OCI-LY7 (cell line): ENCODE measurements around the gene ISOC2. TPM values are rescaled to one million over a fixed set of nuclear protein-coding genes. Genes with fewer than 3 reads are reported as not detected.

Source experiments
- BruUV-seq: library from RNA; stranded (reverse); fragments of 400-500 nt; replicated peaks from 2 replicates; lab custom pipeline; 2021; lab: Mats Ljungman, UMichigan
- CTCF ChIA-PET: fragments of 300-600 bp; sonication (Branson Sonifier 250); formaldehyde crosslinking; loops from one replicate; lab custom pipeline; 2022; ENCODE audit warnings: antibody characterized with exemption; ENCODE audit not compliant: unreplicated experiment; lab: Charles Lee
- POLR2A ChIA-PET: fragments of 300-600 bp; sonication (Branson Sonifier 250); formaldehyde crosslinking; loops from one replicate; lab custom pipeline; 2022; ENCODE audit warnings: antibody characterized with exemption; lab: Charles Lee
- DNase-seq: peaks from one replicate; pipeline ENCODE4 v3.0.0-alpha.2; 2015; ENCODE audit warnings: low spot score
- H2AFZ ChIP-seq: fragments of 200-600 bp; sonication (generic), shearing (Covaris generic); 2 replicates; pipeline ENCODE4 v1.6.1; 2014; ENCODE audit warnings: mild to moderate bottlenecking, antibody characterized with exemption, low read length, moderate library complexity
- H3K27ac ChIP-seq: fragments of 200-600 bp; sonication (generic); 2 replicates; pipeline ENCODE4 v1.5.1; 2014; ENCODE audit warnings: mixed run types, low read depth, mild to moderate bottlenecking, moderate library complexity, low read length, inconsistent platforms; ENCODE audit not compliant: poor library complexity, severe bottlenecking
- H3K36me3 ChIP-seq: fragments of 200-600 bp; sonication (generic); 2 replicates; pipeline ENCODE4 v1.6.1; 2014; ENCODE audit warnings: mild to moderate bottlenecking, antibody characterized with exemption, low read length, moderate library complexity, mixed read lengths; ENCODE audit not compliant: insufficient read depth
- H3K4me1 ChIP-seq: fragments of 200-600 bp; sonication (generic); 2 replicates; pipeline ENCODE4 v1.5.1; 2014; ENCODE audit warnings: mild to moderate bottlenecking, low read length; ENCODE audit not compliant: insufficient read depth, poor library complexity, severe bottlenecking
- H3K4me2 ChIP-seq: fragments of 200-600 bp; sonication (generic); 2 replicates; pipeline ENCODE4 v1.6.1; 2014; ENCODE audit warnings: mild to moderate bottlenecking, low read length
- H3K4me3 ChIP-seq: fragments of 200-600 bp; sonication (generic); 2 replicates; pipeline ENCODE4 v1.5.1; 2014; ENCODE audit warnings: mild to moderate bottlenecking, low read depth, low read length; ENCODE audit not compliant: poor library complexity, severe bottlenecking
- H3K79me2 ChIP-seq: fragments of 200-600 bp; sonication (generic); 2 replicates; pipeline ENCODE4 v1.6.1; 2016; ENCODE audit warnings: low read depth, mild to moderate bottlenecking, low read length, moderate library complexity, mixed read lengths; ENCODE audit not compliant: insufficient read depth
- H3K9me2 ChIP-seq: fragments of 200-600 bp; sonication (generic); 2 replicates; pipeline ENCODE4 v1.6.1; 2016; ENCODE audit warnings: mild to moderate bottlenecking, low read length, mixed read lengths; ENCODE audit not compliant: insufficient read depth
- H3K9me3 ChIP-seq: fragments of 200-600 bp; sonication (generic); 2 replicates; pipeline ENCODE4 v1.6.1; 2014; ENCODE audit warnings: mild to moderate bottlenecking, mixed run types, low read length, mixed read lengths
- H4K20me1 ChIP-seq: fragments of 200-600 bp; sonication (generic); 2 replicates; pipeline ENCODE4 v1.6.1; 2014; ENCODE audit warnings: mild to moderate bottlenecking, antibody characterized with exemption, low read length, moderate library complexity, mixed read lengths; ENCODE audit not compliant: insufficient read depth
- EZH2phosphoT487 ChIP-seq: fragments of 200-600 bp; sonication (generic); IDR thresholded peaks from 2 replicates; pipeline ENCODE4 v1.6.1; 2018; ENCODE audit warnings: low read depth, borderline replicate concordance, mild to moderate bottlenecking, mixed run types, antibody characterized with exemption, low read length, moderate library complexity, mixed read lengths
- intact Hi-C: fragments of 100-400 bp; cut with micrococcal nuclease; formaldehyde crosslinking; loops from one replicate; pipeline ENCODE4 v1.10.0; 2022; ENCODE audit not compliant: unreplicated experiment
- total RNA-seq, 2 experiments: library from RNA; depleted of rRNA in 1 of 2; stranded (reverse); fragments of >200 nt in 1 of 2; shearing (Covaris generic) in 1 of 2; gene quantifications; 2 replicates each; pipeline ENCODE4 v1.2.3, GENCODE V29; 2014 to 2022
- TF ChIP-seq, protein P1 (sequence below): fragments of 200-600 bp; sonication (generic); conservative IDR thresholded peaks from 2 replicates; pipeline ENCODE4 v1.5.1; 2014; ENCODE audit warnings: mild to moderate bottlenecking, antibody characterized with exemption, low read length, moderate library complexity, mixed read lengths

ISOC2 gene
- total RNA-seq, 2 experiments from 2014 or later: 37.0 to 115 TPM

DNA sequence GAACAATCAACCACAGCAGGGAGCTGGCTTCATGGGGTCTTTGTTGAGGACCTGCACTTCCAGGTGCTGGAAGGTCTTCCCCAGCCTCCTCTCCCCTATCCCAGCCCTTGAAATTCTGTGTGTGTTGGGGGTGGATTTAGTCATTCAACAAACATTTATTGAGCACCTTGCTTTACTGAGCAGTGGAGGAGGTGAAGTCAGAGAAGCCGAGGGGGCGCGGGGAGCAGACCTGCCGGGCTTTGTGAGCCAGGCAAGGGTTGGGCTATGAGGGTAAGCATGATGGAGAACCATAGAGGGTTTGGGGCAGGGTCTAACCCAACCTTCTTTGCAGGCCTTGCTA, 6.6 kb upstream of the ISOC2 start:
- no TSS peak for BruUV-seq
- Histone ChIP-seq H3K4me1 (peaks cover 5% of the 10 kb centered on the region), H2AFZ (peak overlapping the region; percentile 54; the same call in 1 of the 2 replicates), H3K4me3 (no peak overlapping the region), H3K9me2 (no peaks in the 10 kb centered on the region), H3K27ac (no peak overlapping the region), H4K20me1 (no peaks in the 10 kb centered on the region), H3K9me3 (no peaks in the 10 kb centered on the region), H3K79me2 (no peaks in the 10 kb centered on the region), H3K4me2 (no peak overlapping the region), H3K36me3 (no peaks in the 10 kb centered on the region)
- intact Hi-C loops: loop anchor here (1.0 kb wide), 1 partner anchor 36 kb away; no protein-coding TSS in a partner anchor
- ChIA-PET POLR2A (interaction anchor here (0.8 kb wide), 1 partner anchor 36 kb away, joined by 3 read pairs; no protein-coding TSS in a partner anchor), CTCF (interaction anchor here (0.6 to 1.9 kb wide), 2 partner anchors 36 to 186 kb away, joined by 3 to 10 read pairs; no protein-coding TSS in a partner anchor)
- no peak for TF ChIP-seq EZH2phosphoT487
- TF ChIP-seq, protein P1, sequence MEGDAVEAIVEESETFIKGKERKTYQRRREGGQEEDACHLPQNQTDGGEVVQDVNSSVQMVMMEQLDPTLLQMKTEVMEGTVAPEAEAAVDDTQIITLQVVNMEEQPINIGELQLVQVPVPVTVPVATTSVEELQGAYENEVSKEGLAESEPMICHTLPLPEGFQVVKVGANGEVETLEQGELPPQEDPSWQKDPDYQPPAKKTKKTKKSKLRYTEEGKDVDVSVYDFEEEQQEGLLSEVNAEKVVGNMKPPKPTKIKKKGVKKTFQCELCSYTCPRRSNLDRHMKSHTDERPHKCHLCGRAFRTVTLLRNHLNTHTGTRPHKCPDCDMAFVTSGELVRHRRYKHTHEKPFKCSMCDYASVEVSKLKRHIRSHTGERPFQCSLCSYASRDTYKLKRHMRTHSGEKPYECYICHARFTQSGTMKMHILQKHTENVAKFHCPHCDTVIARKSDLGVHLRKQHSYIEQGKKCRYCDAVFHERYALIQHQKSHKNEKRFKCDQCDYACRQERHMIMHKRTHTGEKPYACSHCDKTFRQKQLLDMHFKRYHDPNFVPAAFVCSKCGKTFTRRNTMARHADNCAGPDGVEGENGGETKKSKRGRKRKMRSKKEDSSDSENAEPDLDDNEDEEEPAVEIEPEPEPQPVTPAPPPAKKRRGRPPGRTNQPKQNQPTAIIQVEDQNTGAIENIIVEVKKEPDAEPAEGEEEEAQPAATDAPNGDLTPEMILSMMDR: no peak; the same call in 1 of the 2 replicates
- no peak for DNase-seq

DNA sequence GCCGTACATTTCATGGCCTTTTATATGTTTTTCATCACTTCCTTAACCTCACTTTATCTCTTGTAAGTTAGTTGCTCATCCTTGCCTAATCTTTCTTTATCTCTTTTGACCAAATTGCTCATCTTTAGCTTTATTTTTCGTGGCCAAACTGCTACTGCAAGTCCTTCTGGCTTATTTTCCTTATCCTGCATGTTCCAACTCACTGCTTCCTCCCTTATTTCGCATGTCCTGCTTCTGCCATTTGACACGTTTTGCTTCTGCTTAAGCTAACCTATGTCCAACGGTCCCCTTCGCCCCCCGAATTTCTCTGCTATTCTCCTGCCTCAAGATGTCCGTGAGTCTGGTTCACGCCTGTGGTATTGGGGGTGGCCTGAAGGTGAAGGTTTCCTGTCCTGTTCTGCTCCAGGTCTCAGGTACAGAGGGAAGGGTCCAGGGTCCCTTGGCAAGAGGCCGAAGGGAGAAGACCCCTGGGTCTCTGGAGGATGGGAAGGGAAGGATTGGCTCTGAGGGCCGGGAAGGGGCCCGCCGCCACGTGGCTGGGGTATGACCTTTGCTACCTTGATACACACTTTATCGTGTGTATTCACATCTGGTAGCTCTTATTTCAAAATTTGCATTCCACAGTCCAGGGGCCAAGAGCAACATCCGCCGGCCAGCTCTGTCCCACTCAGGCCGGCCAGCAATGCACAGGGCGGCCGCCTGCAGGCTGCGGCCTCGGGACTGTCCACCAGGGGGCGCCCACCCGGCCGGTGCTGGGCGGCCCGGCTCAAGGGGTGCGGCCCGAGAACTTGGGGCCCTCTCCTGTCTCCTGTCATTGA, 6.0 kb upstream of the ISOC2 start:
- no peaks in the 10 kb centered on the region for H4K20me1 ChIP-seq
- CTCF ChIA-PET: interaction anchor here (0.6 to 1.9 kb wide), 2 partner anchors 37 to 187 kb away, joined by 3 to 10 read pairs; no protein-coding TSS in a partner anchor
- intact Hi-C loops: loop anchor here (1.0 kb wide), 1 partner anchor 37 kb away; no protein-coding TSS in a partner anchor
- no peak for TF ChIP-seq EZH2phosphoT487
- TF ChIP-seq, protein P1: peak; percentile 99
- no TSS peak for BruUV-seq
- POLR2A ChIA-PET: interaction anchor here (0.8 kb wide), 1 partner anchor 36 kb away, joined by 3 read pairs; no protein-coding TSS in a partner anchor
- H2AFZ ChIP-seq: peak overlapping the region; percentile 54; the same call in 1 of the 2 replicates
- peaks cover 5% of the 10 kb centered on the region for H3K4me1 ChIP-seq
- H3K9me3 ChIP-seq: no peaks in the 10 kb centered on the region
- H3K79me2 ChIP-seq: no peaks in the 10 kb centered on the region
- no peak overlapping the region for H3K4me2 ChIP-seq
- peak; percentile 63 for DNase-seq
- no peaks in the 10 kb centered on the region for H3K9me2 ChIP-seq
- H3K27ac ChIP-seq: no peak overlapping the region
- H3K4me3 ChIP-seq: no peak overlapping the region
- no peaks in the 10 kb centered on the region for H3K36me3 ChIP-seq

DNA sequence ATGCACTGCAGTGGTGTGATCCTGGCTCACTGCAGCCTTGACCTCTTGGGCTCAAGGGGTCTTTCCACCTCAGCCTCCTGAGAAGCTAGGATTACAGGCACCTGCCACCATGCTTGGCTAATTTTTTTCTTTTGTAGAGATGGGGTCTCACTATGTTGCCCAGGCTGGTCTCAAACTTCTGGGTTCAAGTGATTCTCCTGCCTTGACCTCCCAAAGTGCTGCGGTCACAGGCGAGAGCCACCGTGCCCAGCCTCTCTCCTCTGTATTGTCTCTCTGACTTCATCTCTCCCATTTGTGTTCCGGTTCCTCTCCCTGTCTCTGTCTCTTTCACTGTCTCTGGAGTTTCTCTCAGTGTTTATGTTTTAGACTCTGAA, 4.8 kb upstream of the ISOC2 start:
- Histone ChIP-seq H3K9me2 (no peaks in the 10 kb centered on the region), H3K27ac (no peak overlapping the region), H3K4me1 (peaks cover 10% of the 10 kb centered on the region), H3K4me2 (no peak overlapping the region), H3K4me3 (no peak overlapping the region), H4K20me1 (no peaks in the 10 kb centered on the region), H3K9me3 (no peaks in the 10 kb centered on the region), H3K79me2 (no peaks in the 10 kb centered on the region), H2AFZ (no peak overlapping the region), H3K36me3 (no peaks in the 10 kb centered on the region)
- TF ChIP-seq, protein P1: no peak
- TF ChIP-seq EZH2phosphoT487: no peak
- POLR2A ChIA-PET: no interaction called here
- DNase-seq: no peak
- BruUV-seq: no TSS peak
- CTCF ChIA-PET: no interaction called here
- intact Hi-C loops: no loop called here
